Stomach (tissue), 4 donors: ENCODE measurements around the gene GBE1.

Experiments
- CTCF ChIP-seq, 7 experiments: fragments of 450-650 bp in 4 of 7; fragments of 200-600 bp in 3 of 7; sonication (generic) in 3 of 7; IDR thresholded peaks; one replicate each; pipeline ENCODE4 v1.5.1; 2016 to 2019; ENCODE audit warnings: antibody characterized with exemption in 7 of 7, control low read depth in 2 of 7, mild to moderate bottlenecking in 1 of 7
- EP300 ChIP-seq: sonication (generic); formaldehyde crosslinking; IDR thresholded peaks from one replicate; pipeline ENCODE4 v1.6.1; 2017; ENCODE audit warnings: antibody characterized with exemption
- POLR2A ChIP-seq, 4 donors: fragments of 450-650 bp; IDR thresholded peaks; one replicate each; pipeline ENCODE4 v1.6.1; 2016; ENCODE audit warnings: antibody characterized with exemption in 4 of 4, control low read depth in 2 of 4, mild to moderate bottlenecking in 1 of 4, moderate library complexity in 1 of 4
- POLR2AphosphoS5 ChIP-seq, 3 donors: sonication (generic); formaldehyde crosslinking; IDR thresholded peaks; one replicate each; pipeline ENCODE4 v1.6.1; 2016; ENCODE audit warnings: antibody characterized with exemption in 3 of 3

GRCh38 chr3:81799403-81799802 is 38.0 kb upstream of the GBE1 start:
- TF ChIP-seq POLR2A (IDR thresholded peaks at IDR 0.05) (no peak), CTCF (IDR thresholded peaks at IDR 0.05) (no peak), POLR2AphosphoS5 (IDR thresholded peaks at IDR 0.05) (no peak), EP300 (no peak)
